ENCODE measurements around the gene RNLS.

Gene RNLS

GRCh38 chr10:88474884-88475844, 108.0 kb downstream of the RNLS start:
- no peak for DNase-seq

- no peak for DNase-seq
Measured at GRCh38 chr10:88473989-88474883, 108.9 kb downstream of the RNLS start.

- no peak for DNase-seq
Measured at GRCh38 chr10:88472540-88472939, 110.6 kb downstream of the RNLS start.

- DNase-seq = no peak
Measured at GRCh38 chr10:88471899-88472298, 111.2 kb downstream of the RNLS start.

- DNase-seq = no peak
Measured at GRCh38 chr10:88467835-88468485, 115.2 kb downstream of the RNLS start.

GRCh38 chr10:88466786-88467185, 116.3 kb downstream of the RNLS start:
- no peak for DNase-seq

- no peak for DNase-seq
Measured at GRCh38 chr10:88465765-88466164, 117.4 kb downstream of the RNLS start.

GRCh38 chr10:88463811-88464210, 119.3 kb downstream of the RNLS start:
- DNase-seq = no peak

- no peak for DNase-seq
Measured at GRCh38 chr10:88461426-88461825, 121.7 kb downstream of the RNLS start.

- no peak for DNase-seq
Measured at GRCh38 chr10:88459530-88459929, 123.6 kb downstream of the RNLS start.

GRCh38 chr10:88458209-88458608, 124.9 kb downstream of the RNLS start:
- DNase-seq = no peak

- no peak for DNase-seq
Measured at GRCh38 chr10:88457660-88458059, 125.5 kb downstream of the RNLS start.

- no peak for DNase-seq
Measured at GRCh38 chr10:88456730-88457129, 126.4 kb downstream of the RNLS start.

GRCh38 chr10:88455831-88456230, 127.3 kb downstream of the RNLS start:
- DNase-seq = no peak

- no peak for DNase-seq
Measured at GRCh38 chr10:88450201-88450600, 132.9 kb downstream of the RNLS start.

- no peak for DNase-seq
Measured at GRCh38 chr10:88442716-88443115, 140.4 kb downstream of the RNLS start.

- no peak for DNase-seq
Measured at GRCh38 chr10:88440541-88440940, 142.6 kb downstream of the RNLS start.

- DNase-seq = no peak
Measured at GRCh38 chr10:88439932-88440331, 143.2 kb downstream of the RNLS start.

- DNase-seq = no peak
Measured at GRCh38 chr10:88437411-88437810, 145.7 kb downstream of the RNLS start.

GRCh38 chr10:88433565-88434186, 149.4 kb downstream of the RNLS start:
- DNase-seq = no peak

- DNase-seq = no peak
Measured at GRCh38 chr10:88431103-88431502, 152.0 kb downstream of the RNLS start.

- no peak for DNase-seq
Measured at GRCh38 chr10:88428976-88429375, 154.1 kb downstream of the RNLS start.

GRCh38 chr10:88428442-88428841, 154.7 kb downstream of the RNLS start:
- DNase-seq = no peak
